GM23338 (cell line): ENCODE data around the gene XPNPEP2. TPM values are rescaled to one million over a fixed set of nuclear protein-coding genes. Genes with fewer than 3 reads are reported as not detected.

Experiments used
- ATAC-seq: fragments of 200-7000 bp; cut with Tn5 transposase; 3 replicates; pipeline ENCODE4 v1.9.1; 2020
- DNase-seq: peaks from one replicate; pipeline ENCODE4 v3.0.0-alpha.2; 2015; ENCODE audit warnings: low spot score
- H2AFZ ChIP-seq: fragments of 200-600 bp; sonication (generic); 2 replicates; pipeline ENCODE4 v1.8.0; 2016; ENCODE audit warnings: antibody characterized with exemption, mild to moderate bottlenecking, moderate library complexity
- H3F3A ChIP-seq: fragments of 200-600 bp; sonication (generic); replicated peaks from 2 replicates; pipeline ENCODE4 v1.8.0; 2017; ENCODE audit warnings: antibody characterized with exemption, mixed run types, low read depth
- H3K27ac ChIP-seq: fragments of 200-600 bp; sonication (generic); 2 replicates; pipeline ENCODE4 v1.6.1; 2016; ENCODE audit warnings: low read depth
- H3K27me3 ChIP-seq: fragments of 200-600 bp; sonication (generic); 2 replicates; pipeline ENCODE4 v1.8.0; 2016; ENCODE audit warnings: mild to moderate bottlenecking, mixed run types, moderate library complexity; ENCODE audit not compliant: insufficient read depth
- H3K36me3 ChIP-seq: fragments of 200-600 bp; sonication (generic); 2 replicates; pipeline ENCODE4 v1.8.0; 2016; ENCODE audit warnings: mild to moderate bottlenecking; ENCODE audit not compliant: insufficient read depth
- H3K4me1 ChIP-seq: fragments of 200-600 bp; sonication (generic); 2 replicates; pipeline ENCODE4 v1.8.0; 2016; ENCODE audit warnings: mild to moderate bottlenecking, moderate library complexity; ENCODE audit not compliant: insufficient read depth
- H3K4me2 ChIP-seq: fragments of 200-600 bp; sonication (generic); 2 replicates; pipeline ENCODE4 v1.7.1; 2017; ENCODE audit warnings: mixed run types
- H3K4me3 ChIP-seq: fragments of 200-600 bp; sonication (generic); 2 replicates; pipeline ENCODE4 v1.6.1; 2016; ENCODE audit warnings: mixed run types
- H3K79me2 ChIP-seq: fragments of 200-600 bp; sonication (generic); replicated peaks from 2 replicates; pipeline ENCODE4 v1.8.0; 2017; ENCODE audit warnings: mild to moderate bottlenecking; ENCODE audit not compliant: insufficient read depth
- H3K9me2 ChIP-seq: fragments of 200-600 bp; sonication (generic); 2 replicates; pipeline ENCODE4 v1.8.0; 2017; ENCODE audit not compliant: insufficient read depth
- H4K20me1 ChIP-seq: fragments of 200-600 bp; sonication (generic); replicated peaks from 2 replicates; pipeline ENCODE4 v1.8.0; 2017; ENCODE audit warnings: mild to moderate bottlenecking; ENCODE audit not compliant: insufficient read depth
- H3K27ac Mint-ChIP-seq: 2 replicates; pipeline ENCODE4 v1.8.0; 2020; ENCODE audit warnings: inconsistent platforms, mild to moderate bottlenecking, moderate library complexity, mixed read lengths
- H3K27me3 Mint-ChIP-seq: 3 replicates; pipeline ENCODE4 v1.8.0; 2022; ENCODE audit warnings: low read depth, mild to moderate bottlenecking, moderate library complexity, mixed read lengths, inconsistent platforms; ENCODE audit not compliant: insufficient read depth, poor library complexity
- H3K36me3 Mint-ChIP-seq: 3 replicates; pipeline ENCODE4 v1.8.0; 2021; ENCODE audit warnings: low read depth, mild to moderate bottlenecking, inconsistent platforms, moderate library complexity, mixed read lengths
- H3K4me1 Mint-ChIP-seq: 3 replicates; pipeline ENCODE4 v1.8.0; 2020; ENCODE audit warnings: mild to moderate bottlenecking, inconsistent platforms, mixed read lengths
- H3K4me3 Mint-ChIP-seq: 3 replicates; pipeline ENCODE4 v1.8.0; 2021; ENCODE audit warnings: moderate library complexity, mild to moderate bottlenecking, inconsistent platforms, mixed read lengths
- H3K9me3 Mint-ChIP-seq: 3 replicates; pipeline ENCODE4 v1.8.0; 2020; ENCODE audit warnings: moderate library complexity, mild to moderate bottlenecking, inconsistent platforms, mixed read lengths
- CREB1 ChIP-seq: fragments of 250-450 bp; sonication (Bioruptor Pico); IDR thresholded peaks from 2 replicates; pipeline ENCODE4 v1.5.0; 2020; ENCODE audit warnings: low read depth, mild to moderate bottlenecking, moderate library complexity
- EZH2 ChIP-seq: fragments of 200-600 bp; sonication (generic); IDR thresholded peaks from one replicate; pipeline ENCODE4 v1.8.0; 2017; ENCODE audit warnings: antibody characterized with exemption, mild to moderate bottlenecking, low read depth; ENCODE audit not compliant: unreplicated experiment
- EZH2phosphoT487 ChIP-seq: fragments of 200-600 bp; sonication (generic); IDR thresholded peaks from one replicate; pipeline ENCODE4 v1.8.1; 2018; ENCODE audit warnings: antibody characterized with exemption; ENCODE audit not compliant: unreplicated experiment
- NANOG ChIP-seq: IDR thresholded peaks from 2 replicates; pipeline ENCODE4 v1.6.1; 2016; ENCODE audit warnings: antibody characterized with exemption, borderline replicate concordance
- POLR2AphosphoS5 ChIP-seq: IDR thresholded peaks from 2 replicates; pipeline ENCODE4 v1.6.1; 2016; ENCODE audit warnings: antibody characterized with exemption, low read depth
- STAT1 ChIP-seq: IDR thresholded peaks from one replicate; pipeline ENCODE4 v1.6.1; 2016; ENCODE audit warnings: antibody characterized with exemption; ENCODE audit not compliant: unreplicated experiment
- ZNF114 ChIP-seq: fragments of 250-450 bp; sonication (Bioruptor Pico); IDR thresholded peaks from 2 replicates; pipeline ENCODE4 v1.5.0; 2020; ENCODE audit warnings: mild to moderate bottlenecking, moderate library complexity
- ZNF331 ChIP-seq: fragments of 250-450 bp; sonication (Bioruptor Pico); IDR thresholded peaks from 2 replicates; pipeline ENCODE4 v1.5.0; 2020; ENCODE audit warnings: low read depth, mild to moderate bottlenecking, moderate library complexity
- polyA plus RNA-seq: library from polyadenylated mRNA; unstranded; fragments of >200 nt; fragmentation: Nextera tagmentation; extraction: Ambion mirVana; gene quantifications from 2 replicates; pipeline ENCODE4 v1.2.1, GENCODE V29; 2016
- total RNA-seq: library from RNA; depleted of rRNA; stranded (reverse); fragments of >200 nt; shearing (Covaris generic); gene quantifications from 2 replicates; pipeline ENCODE4 v1.2.3, GENCODE V29; 2014
- TF ChIP-seq, protein P1 (sequence below): IDR thresholded peaks from 2 replicates; pipeline ENCODE4 v1.6.1; 2016; ENCODE audit warnings: antibody characterized with exemption
- TF ChIP-seq, protein P2 (sequence below), 2 experiments: fragments of 200-600 bp in 1 of 2; sonication (generic) in 1 of 2; conservative IDR thresholded peaks; 2 replicates each; pipeline versions ENCODE4 v1.5.1 to v1.6.1; 2016 to 2017; ENCODE audit warnings: antibody characterized with exemption in 2 of 2, low read depth in 2 of 2, mild to moderate bottlenecking in 2 of 2, moderate library complexity in 1 of 2
- TF ChIP-seq, protein P3 (sequence below): IDR thresholded peaks from one replicate; pipeline ENCODE4 v1.6.1; 2018; ENCODE audit warnings: antibody characterized with exemption; ENCODE audit not compliant: unreplicated experiment

XPNPEP2 gene
- total and polyA plus RNA-seq, 2 experiments from 2014 or later: not detected

DNA sequence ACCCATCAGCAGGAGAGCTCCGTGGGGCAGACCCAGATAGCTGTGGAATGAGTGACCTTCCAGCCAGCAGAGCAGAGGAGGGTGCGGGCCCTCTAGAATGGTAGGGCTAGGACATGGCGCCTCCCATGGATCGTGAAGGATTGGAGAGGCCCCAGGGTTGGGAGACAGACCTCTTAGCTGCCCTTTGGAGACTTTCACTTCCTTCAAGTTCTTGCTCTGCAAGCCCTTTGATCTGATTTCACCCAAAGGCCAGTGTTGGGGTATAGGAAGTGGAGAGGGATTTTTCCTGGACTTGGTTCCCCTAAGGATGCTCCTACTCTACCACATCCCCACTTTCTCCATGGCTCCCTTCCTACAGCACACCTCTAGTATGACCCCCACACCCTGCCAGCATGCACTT is 43.9 kb downstream of the XPNPEP2 start:
- H3K36me3 ChIP-seq: no peaks in the 10 kb centered on the region
- H3K27ac ChIP-seq: no peak overlapping the region
- H3K9me3 Mint-ChIP-seq: no peaks in the 10 kb centered on the region
- H3K4me1 ChIP-seq: no peaks in the 10 kb centered on the region
- no peaks in the 10 kb centered on the region for H3K79me2 ChIP-seq
- no peaks in the 10 kb centered on the region for H3K9me2 ChIP-seq
- peaks cover 2% of the 10 kb centered on the region for H3K27me3 Mint-ChIP-seq
- no peak overlapping the region for H3K27ac Mint-ChIP-seq
- H3F3A ChIP-seq: no peaks in the 10 kb centered on the region
- ATAC-seq (no peak), DNase-seq (no peak)
- H2AFZ ChIP-seq: no peak overlapping the region
- no peak for TF ChIP-seq CREB1
- TF ChIP-seq, protein P1, sequence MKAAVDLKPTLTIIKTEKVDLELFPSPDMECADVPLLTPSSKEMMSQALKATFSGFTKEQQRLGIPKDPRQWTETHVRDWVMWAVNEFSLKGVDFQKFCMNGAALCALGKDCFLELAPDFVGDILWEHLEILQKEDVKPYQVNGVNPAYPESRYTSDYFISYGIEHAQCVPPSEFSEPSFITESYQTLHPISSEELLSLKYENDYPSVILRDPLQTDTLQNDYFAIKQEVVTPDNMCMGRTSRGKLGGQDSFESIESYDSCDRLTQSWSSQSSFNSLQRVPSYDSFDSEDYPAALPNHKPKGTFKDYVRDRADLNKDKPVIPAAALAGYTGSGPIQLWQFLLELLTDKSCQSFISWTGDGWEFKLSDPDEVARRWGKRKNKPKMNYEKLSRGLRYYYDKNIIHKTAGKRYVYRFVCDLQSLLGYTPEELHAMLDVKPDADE: no peak
- no peak for TF ChIP-seq POLR2AphosphoS5
- no peaks in the 10 kb centered on the region for H4K20me1 ChIP-seq
- no peaks in the 10 kb centered on the region for H3K36me3 Mint-ChIP-seq
- H3K27me3 ChIP-seq: no peaks in the 10 kb centered on the region
- no peak overlapping the region for H3K4me2 ChIP-seq
- H3K4me1 Mint-ChIP-seq: no peaks in the 10 kb centered on the region; the same call in 2 of the 3 replicates
- H3K4me3 ChIP-seq: no peak overlapping the region
- H3K4me3 Mint-ChIP-seq: no peak overlapping the region

DNA sequence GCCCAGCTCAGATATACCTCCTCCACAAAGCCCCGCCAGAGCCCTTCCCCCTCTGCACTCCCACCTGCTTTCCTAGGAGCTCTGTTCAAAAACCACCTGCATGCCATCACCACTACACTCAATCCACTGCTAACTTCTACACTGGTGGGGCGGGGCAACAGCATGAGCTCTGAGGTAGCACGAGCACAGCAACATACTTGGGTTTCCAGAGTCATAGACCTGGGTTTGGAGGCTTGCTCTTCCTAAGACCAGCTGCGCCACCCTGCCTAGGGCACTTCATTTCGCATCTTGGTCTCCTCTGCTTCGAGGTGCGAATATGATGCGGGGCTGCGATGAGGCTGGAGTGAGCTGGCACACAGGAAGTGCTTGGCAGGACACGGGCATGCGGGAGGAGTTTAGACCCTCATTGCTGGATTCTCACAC is 44.5 kb downstream of the XPNPEP2 start:
- Histone ChIP-seq H2AFZ (no peak overlapping the region), H3K4me2 (no peak overlapping the region), H3K4me3 (no peak overlapping the region), H3K27ac (no peak overlapping the region), H3K9me2 (no peaks in the 10 kb centered on the region), H3K4me1 (no peaks in the 10 kb centered on the region), H3F3A (no peaks in the 10 kb centered on the region), H3K36me3 (no peaks in the 10 kb centered on the region), H3K79me2 (no peaks in the 10 kb centered on the region), H3K27me3 (no peaks in the 10 kb centered on the region), H4K20me1 (no peaks in the 10 kb centered on the region)
- TF ChIP-seq, protein P2, sequence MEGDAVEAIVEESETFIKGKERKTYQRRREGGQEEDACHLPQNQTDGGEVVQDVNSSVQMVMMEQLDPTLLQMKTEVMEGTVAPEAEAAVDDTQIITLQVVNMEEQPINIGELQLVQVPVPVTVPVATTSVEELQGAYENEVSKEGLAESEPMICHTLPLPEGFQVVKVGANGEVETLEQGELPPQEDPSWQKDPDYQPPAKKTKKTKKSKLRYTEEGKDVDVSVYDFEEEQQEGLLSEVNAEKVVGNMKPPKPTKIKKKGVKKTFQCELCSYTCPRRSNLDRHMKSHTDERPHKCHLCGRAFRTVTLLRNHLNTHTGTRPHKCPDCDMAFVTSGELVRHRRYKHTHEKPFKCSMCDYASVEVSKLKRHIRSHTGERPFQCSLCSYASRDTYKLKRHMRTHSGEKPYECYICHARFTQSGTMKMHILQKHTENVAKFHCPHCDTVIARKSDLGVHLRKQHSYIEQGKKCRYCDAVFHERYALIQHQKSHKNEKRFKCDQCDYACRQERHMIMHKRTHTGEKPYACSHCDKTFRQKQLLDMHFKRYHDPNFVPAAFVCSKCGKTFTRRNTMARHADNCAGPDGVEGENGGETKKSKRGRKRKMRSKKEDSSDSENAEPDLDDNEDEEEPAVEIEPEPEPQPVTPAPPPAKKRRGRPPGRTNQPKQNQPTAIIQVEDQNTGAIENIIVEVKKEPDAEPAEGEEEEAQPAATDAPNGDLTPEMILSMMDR (conservative IDR thresholded peaks at IDR 0.05; ENCODE audit: low read depth in 2 of 2): no peak
- TF ChIP-seq EZH2 (no peak), ZNF331 (CRISPR knock-in tag) (no peak), POLR2AphosphoS5 (no peak), EZH2phosphoT487 (no peak)
- H3K36me3 Mint-ChIP-seq: no peaks in the 10 kb centered on the region
- peaks cover 2% of the 10 kb centered on the region for H3K27me3 Mint-ChIP-seq
- no peak for ATAC-seq
- H3K27ac Mint-ChIP-seq: no peak overlapping the region
- no peaks in the 10 kb centered on the region; the same call in 2 of the 3 replicates for H3K9me3 Mint-ChIP-seq
- DNase-seq: no peak
- no peaks in the 10 kb centered on the region; the same call in 2 of the 3 replicates for H3K4me1 Mint-ChIP-seq
- H3K4me3 Mint-ChIP-seq: no peak overlapping the region

DNA sequence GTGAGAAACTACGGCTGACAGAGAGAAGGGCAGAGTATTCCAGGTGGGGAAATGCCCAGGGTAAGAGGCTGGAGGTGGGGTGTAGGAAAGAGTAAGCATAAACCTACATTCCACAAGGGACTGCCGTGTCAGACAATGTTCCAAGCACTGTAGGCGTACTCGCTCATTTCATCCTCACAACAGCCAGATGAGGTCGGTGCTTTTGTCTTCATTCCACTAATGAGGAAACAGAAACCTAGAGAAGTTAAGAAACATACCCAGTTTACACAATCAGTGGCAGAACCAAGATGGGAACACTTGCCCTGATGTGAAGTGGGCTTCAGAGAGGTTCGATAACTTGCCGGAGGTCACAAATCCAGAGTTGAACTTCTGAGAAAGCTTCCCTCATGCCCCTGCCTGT is 45.6 kb downstream of the XPNPEP2 start:
- Histone ChIP-seq H2AFZ (no peak overlapping the region), H3K4me2 (no peak overlapping the region), H3K36me3 (no peaks in the 10 kb centered on the region), H3K27me3 (no peaks in the 10 kb centered on the region), H3K9me2 (no peaks in the 10 kb centered on the region), H3K79me2 (no peaks in the 10 kb centered on the region), H3K4me3 (no peak overlapping the region), H3K4me1 (no peaks in the 10 kb centered on the region), H3K27ac (no peak overlapping the region), H3F3A (no peaks in the 10 kb centered on the region), H4K20me1 (no peaks in the 10 kb centered on the region)
- Mint-ChIP-seq H3K4me3 (no peak overlapping the region), H3K4me1 (no peaks in the 10 kb centered on the region; the same call in 2 of the 3 replicates), H3K9me3 (no peaks in the 10 kb centered on the region; the same call in 2 of the 3 replicates), H3K36me3 (no peaks in the 10 kb centered on the region), H3K27ac (no peak overlapping the region), H3K27me3 (peaks cover 4% of the 10 kb centered on the region)
- ATAC-seq (no peak), DNase-seq (no peak)
- TF ChIP-seq, protein P3, sequence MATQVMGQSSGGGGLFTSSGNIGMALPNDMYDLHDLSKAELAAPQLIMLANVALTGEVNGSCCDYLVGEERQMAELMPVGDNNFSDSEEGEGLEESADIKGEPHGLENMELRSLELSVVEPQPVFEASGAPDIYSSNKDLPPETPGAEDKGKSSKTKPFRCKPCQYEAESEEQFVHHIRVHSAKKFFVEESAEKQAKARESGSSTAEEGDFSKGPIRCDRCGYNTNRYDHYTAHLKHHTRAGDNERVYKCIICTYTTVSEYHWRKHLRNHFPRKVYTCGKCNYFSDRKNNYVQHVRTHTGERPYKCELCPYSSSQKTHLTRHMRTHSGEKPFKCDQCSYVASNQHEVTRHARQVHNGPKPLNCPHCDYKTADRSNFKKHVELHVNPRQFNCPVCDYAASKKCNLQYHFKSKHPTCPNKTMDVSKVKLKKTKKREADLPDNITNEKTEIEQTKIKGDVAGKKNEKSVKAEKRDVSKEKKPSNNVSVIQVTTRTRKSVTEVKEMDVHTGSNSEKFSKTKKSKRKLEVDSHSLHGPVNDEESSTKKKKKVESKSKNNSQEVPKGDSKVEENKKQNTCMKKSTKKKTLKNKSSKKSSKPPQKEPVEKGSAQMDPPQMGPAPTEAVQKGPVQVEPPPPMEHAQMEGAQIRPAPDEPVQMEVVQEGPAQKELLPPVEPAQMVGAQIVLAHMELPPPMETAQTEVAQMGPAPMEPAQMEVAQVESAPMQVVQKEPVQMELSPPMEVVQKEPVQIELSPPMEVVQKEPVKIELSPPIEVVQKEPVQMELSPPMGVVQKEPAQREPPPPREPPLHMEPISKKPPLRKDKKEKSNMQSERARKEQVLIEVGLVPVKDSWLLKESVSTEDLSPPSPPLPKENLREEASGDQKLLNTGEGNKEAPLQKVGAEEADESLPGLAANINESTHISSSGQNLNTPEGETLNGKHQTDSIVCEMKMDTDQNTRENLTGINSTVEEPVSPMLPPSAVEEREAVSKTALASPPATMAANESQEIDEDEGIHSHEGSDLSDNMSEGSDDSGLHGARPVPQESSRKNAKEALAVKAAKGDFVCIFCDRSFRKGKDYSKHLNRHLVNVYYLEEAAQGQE: no peak
- TF ChIP-seq NANOG (no peak), ZNF114 (CRISPR knock-in tag) (no peak), ZNF331 (CRISPR knock-in tag) (no peak), STAT1 (no peak), EZH2 (no peak)
